Measurements from ENCODE around the gene SHISAL1.

SHISAL1 gene

DNA sequence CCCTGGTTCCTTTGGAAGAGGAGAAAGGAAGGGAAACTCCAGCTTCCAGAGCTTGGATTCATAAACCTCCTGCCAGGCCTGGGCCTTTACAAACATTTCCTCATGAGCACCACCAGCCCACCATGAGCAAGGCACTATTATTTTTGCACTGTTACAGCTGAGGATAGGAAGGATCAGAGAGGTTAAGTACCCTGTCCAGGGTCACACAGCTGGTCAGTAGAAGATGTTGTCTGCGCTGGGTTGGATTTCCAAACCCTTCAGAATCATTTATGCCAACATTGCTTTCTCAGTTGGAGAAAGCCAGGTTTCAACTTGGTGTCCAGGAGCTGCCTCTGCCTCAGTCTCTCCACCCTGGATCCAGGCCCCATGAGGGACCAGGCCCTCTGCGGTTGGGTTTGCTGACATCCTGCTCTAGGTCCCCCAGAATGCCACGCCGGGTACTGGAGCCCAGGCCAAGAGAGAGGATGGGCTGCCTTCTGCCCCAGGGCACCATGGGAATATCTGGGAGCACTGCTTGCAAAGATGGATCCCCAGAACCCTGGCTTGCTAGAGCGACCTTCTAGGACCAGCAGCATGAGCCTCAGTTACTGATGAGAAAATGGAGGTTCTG is 29.7 kb upstream of the SHISAL1 start:
- DNase-seq: no peak

DNA sequence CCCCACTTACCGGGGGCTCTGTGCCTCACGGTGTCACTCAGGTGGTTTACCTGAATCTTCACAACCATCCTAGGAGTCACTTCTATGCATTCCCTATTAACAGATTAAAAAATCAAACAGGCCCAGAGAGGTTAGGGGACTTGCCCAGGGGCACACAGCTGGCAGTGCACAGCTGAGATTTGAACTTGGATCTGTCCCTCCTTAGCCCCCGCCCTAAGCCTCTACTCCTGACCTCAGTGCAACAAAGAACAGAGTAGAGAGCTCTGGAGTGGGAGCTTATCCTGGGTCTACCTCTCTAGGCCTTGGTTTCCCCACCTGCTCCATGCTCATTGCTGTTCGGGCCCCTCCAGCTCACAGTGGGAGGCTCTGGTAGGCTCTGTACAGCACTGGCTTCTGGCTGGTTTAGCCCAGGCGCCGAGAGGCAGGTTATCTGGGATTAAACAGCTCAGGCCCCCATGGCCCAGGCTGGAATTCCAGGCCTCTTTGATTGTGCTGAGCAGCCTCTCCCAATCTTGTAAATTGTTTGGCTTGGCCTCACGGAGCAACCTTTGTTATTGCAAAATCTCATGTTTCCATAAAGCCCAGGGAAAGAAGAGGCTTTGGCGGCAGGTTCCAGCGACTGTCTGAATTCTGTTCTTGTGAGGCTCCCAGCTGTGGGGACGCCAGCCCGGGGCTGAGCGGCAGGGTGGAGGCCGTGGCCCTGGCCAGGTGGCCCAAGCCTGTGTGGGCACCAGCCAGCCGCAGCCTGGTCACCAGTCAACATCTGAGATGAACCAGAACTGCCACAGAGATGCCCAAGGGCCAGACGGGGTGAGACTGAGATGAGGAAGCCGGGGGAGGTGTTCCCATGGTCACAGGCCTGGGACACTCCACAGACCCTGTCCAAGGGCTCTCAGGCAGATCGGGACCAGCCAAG is 28.9 kb upstream of the SHISAL1 start:
- no peak for DNase-seq

- DNase-seq: no peak
These were observed 27.8 kb upstream of the SHISAL1 start for GRCh38 chr22:44340271-44341239.

GRCh38 chr22:44338906-44339305 is 26.2 kb upstream of the SHISAL1 start:
- no peak for DNase-seq

GRCh38 chr22:44338177-44338810 is 25.5 kb upstream of the SHISAL1 start:
- no peak for DNase-seq

- DNase-seq: no peak
These were observed 24.9 kb upstream of the SHISAL1 start for GRCh38 chr22:44337678-44338004.

DNA sequence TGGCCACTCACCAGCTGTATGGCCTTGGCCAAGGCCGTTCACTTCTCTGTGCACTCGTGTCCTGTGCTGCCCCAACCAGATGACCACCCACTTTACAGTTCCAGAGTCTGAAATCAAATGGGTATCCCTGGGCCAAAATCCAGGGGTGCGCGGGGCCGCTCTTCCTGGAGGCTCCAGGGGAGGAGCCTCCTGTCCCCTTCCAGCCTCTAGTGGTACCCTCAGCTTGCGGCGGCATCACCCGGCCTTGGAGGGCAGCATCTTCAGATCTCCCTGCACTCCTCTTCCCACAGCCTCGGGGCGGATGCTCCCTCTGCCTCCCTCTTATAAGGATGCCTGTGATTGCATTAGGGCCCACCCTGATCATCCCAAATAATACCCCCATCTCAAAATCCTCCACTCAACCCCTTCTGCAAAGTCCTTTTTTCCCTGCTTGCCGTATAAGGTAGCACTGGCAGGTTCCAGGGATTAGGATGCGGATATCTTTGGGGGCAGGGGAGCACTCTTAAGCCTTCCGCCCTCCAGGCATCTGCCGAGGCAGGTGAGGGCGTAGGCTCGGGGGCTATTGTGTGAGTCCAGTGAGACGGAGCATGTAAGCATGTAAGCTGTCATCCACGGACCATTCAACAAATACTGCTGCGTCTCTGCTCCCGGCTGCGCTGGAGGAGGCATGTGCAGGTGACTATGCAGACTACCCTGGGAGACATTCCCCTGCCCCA is 24.4 kb upstream of the SHISAL1 start:
- no peak for DNase-seq

DNA sequence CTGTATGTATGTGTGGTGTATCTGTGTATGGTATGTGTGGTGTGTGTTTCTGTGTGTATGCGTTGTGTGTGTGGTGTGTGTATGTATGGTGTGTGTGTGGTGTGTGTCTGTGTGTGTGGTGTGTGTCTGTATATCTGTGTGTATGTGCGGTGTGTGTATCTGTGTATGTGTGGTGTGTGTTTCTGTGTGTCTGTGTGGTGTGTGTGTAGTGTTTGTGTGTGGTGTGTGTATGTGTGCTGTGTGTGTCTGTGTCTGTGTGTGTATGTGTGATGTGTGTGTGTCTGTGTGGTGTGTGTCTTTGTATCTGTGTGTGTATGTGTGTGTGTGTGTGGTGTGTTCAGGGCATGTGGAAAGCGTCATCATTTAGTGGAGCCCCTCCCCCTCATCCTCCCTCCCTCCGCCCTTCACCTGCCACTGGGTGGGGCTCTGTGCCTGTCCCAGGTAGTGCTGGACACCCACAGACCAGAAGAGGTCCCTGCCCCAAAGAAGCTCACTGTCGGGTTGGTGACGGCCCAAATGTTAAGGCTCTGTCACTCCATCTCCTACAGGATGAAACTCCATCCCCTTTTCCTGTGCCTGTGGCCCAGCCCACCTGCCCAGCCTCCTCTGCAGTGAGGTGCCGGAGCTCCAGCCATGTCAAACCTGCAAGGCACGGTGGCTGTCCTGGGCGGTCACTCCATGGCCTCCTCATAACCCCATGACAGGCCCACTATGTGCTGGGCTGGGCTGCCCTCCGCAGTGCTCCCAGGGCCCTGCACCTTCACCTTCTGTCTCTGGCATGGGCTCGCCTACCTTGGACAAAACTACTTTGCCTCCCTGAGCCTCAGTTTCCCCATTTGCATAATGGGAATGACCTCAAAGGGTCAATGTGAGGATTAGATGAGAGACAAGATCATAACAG is 23.4 kb upstream of the SHISAL1 start:
- DNase-seq: no peak

- no peak for DNase-seq
These were observed 22.5 kb upstream of the SHISAL1 start for GRCh38 chr22:44335066-44335839.

- DNase-seq: no peak
These were observed 21.3 kb upstream of the SHISAL1 start for GRCh38 chr22:44333847-44334635.

DNA sequence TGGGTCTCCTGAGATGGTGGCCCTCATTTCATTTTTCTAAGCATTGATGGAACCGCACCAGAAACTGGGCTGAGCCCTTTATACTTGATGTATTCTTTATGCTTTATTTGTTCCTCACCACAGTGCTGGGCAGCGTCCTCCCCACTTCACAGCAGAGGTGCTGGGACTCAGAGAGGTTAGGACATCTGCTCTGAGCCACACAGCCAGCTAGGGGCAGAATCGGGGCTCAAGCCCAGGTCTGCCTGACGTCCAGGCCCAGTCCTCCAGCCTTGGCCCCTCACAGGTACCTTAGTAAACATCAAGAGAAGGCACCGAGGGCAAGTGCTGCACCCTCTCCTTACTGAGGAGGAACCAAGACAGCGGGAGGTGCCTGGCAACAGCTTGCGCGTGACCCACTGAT is 20.2 kb upstream of the SHISAL1 start:
- no peak for DNase-seq

DNA sequence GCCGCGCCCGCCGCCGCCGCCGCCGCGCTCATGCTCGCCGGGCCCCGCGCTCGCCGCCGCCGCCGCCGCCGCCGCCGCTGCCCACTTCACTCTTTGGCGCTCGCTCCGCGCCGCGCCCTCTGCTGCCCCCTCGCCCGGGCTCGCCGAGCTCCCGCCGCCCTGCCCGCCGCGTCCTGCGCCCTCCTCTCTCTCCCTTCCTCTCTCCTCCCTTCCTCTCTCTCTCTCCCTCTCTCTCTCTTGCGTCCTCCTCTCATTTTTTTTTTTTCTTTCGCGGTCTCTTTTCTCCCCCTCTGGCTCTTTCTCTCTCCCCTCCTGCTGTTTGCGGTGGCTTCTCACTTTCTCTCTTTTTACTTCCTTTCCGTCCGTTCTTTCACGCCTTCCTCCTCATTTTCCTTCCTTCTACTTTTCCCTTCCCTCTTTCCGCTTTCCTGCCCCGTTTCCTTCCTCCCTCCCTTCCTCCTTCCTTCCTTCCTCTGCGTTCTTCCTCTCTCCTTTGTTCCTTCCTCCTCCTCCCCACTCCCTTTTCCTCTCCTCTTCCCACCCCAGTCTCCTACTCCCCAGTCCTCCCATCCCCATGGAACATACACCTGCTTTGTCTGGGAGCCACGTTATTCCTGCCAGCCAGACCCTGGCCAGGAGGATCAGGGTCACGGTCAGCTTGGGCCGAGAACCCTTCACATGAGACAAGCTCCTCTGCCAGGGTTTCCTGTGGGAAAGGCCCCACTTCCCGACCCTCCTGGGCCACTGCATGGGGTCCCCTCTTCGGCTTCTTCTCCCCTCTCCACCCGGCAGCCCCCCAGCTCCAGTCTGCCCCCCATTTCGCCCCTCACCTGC is 19.3 kb upstream of the SHISAL1 start:
- no peak for DNase-seq

GRCh38 chr22:44330744-44331660 is 18.3 kb upstream of the SHISAL1 start:
- no peak for DNase-seq

- DNase-seq: no peak
These were observed 17.5 kb upstream of the SHISAL1 start for GRCh38 chr22:44330188-44330743.

DNA sequence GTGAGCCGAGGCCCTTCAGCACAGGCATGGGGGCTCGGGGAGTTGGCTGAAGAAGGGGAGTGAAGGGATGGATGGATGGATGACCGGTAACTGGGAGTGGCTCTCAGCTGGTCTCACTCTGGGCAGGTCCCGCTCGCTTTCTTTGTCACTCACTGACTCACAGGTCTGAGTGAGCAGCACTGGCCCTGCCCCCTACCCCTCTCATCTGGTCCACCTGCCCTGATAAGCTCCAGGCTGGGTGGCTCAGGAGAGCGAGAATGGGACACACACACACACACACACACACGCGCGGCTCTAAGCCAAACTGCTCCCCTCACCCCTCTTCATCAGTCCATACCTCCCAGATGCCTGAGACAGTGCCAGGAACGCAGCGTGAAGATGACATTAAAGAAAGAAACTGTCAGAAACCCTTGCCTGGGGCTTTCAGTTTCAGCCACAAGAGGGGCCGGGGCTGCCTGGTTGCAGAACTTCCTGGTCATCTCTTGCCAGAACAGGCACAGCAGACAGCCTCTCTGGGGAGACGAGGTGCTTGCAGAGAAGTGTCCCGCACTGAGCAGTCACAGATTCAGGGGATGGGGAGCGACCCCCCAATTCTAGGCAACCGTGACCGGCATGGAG is 16.5 kb upstream of the SHISAL1 start:
- DNase-seq: no peak

GRCh38 chr22:44328762-44329161 is 16.0 kb upstream of the SHISAL1 start:
- DNase-seq: no peak

All from T-helper 9 cell (primary cell).